ENCODE data around the gene FAM50B. TPM values are rescaled to one million over a fixed set of nuclear protein-coding genes. Genes with fewer than 3 reads are reported as not detected.

The FAM50B gene
- total and polyA plus RNA-seq, 2 of the 13 experiments (the other 11 are each of a cell fraction or from before 2014, with no cell fraction given), result 0.05 TPM; not detected in 1

DNA sequence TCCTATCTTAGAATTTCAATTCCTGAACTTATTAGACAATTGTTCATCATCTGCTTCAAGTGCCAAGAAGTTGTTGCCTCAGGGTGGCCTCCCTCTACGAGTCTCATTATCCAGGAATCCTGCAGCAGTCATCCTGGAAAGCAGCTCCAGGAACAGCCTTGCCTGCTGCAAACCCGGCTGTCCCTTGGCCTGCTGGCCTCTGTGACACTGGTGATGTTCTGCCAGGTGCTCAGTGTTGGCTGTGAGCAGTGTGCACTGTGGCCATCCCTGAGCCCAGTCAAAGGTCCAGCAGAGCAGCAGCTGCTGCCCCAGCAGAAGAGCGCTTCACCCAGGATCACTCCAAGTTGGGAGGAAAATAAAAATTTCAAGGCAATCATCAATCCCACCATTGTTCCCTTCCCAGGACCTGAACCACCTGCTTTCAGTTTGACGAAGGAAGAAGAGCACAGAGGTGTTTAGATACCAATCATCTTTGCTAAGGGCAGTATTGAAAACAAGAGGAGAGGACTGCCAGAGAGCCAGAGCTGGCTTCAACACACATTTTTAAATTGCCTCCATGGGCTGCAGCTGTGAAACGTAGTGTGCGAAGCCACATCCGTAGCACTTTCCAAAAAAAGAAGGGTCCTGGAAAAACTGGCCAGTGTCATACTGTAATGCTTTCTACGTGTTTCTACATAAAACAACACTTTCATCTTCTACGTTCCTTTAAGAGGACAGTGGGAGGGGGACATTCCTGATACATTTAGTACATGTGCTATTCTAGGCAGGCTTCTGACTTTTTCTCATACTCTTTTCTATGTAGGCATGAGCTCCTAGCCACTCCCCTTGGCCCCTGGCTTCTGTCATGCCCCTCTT, 7.2 kb upstream of the FAM50B start (continued):
- TF ChIP-seq FOXO4 (CRISPR knock-in tag; conservative IDR thresholded peaks at IDR 0.05) (no peak), ETS1 (CRISPR knock-in tag; IDR thresholded peaks at IDR 0.05) (no peak), FOXA3 (CRISPR knock-in tag; IDR thresholded peaks at IDR 0.05) (no peak), ZBTB25 (CRISPR knock-in tag; IDR thresholded peaks at IDR 0.05) (no peak), ZNF317 (CRISPR knock-in tag; IDR thresholded peaks at IDR 0.05) (no peak), TGIF2 (CRISPR knock-in tag; IDR thresholded peaks at IDR 0.05) (no peak), FOXA1 (IDR thresholded peaks at IDR 0.05) (no peak), FOXA1 (CRISPR knock-in tag; IDR thresholded peaks at IDR 0.05) (0 out of 2 replicates have a peak, but pooled peaks have one; percentile 9), ZNF652 (CRISPR knock-in tag; IDR thresholded peaks at IDR 0.05; ENCODE audit: borderline replicate concordance, low read depth) (no peak), ZNF280B (CRISPR knock-in tag; IDR thresholded peaks at IDR 0.05; ENCODE audit: borderline replicate concordance) (no peak), PHB2 (IDR thresholded peaks at IDR 0.05; ENCODE audit: partially characterized antibody) (no peak), EEA1 (CRISPR knock-in tag; IDR thresholded peaks at IDR 0.05; ENCODE audit: borderline replicate concordance) (no peak)
- TF ChIP-seq, protein P1, sequence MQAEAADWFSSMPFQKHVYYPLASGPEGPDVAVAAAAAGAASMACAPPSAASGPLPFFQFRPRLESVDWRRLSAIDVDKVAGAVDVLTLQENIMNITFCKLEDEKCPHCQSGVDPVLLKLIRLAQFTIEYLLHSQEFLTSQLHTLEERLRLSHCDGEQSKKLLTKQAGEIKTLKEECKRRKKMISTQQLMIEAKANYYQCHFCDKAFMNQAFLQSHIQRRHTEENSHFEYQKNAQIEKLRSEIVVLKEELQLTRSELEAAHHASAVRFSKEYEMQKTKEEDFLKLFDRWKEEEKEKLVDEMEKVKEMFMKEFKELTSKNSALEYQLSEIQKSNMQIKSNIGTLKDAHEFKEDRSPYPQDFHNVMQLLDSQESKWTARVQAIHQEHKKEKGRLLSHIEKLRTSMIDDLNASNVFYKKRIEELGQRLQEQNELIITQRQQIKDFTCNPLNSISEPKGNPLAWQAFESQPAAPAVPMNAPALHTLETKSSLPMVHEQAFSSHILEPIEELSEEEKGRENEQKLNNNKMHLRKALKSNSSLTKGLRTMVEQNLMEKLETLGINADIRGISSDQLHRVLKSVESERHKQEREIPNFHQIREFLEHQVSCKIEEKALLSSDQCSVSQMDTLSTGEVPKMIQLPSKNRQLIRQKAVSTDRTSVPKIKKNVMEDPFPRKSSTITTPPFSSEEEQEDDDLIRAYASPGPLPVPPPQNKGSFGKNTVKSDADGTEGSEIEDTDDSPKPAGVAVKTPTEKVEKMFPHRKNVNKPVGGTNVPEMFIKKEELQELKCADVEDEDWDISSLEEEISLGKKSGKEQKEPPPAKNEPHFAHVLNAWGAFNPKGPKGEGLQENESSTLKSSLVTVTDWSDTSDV (CRISPR knock-in tag; IDR thresholded peaks at IDR 0.05), result no peak
- TF ChIP-seq, protein P2, sequence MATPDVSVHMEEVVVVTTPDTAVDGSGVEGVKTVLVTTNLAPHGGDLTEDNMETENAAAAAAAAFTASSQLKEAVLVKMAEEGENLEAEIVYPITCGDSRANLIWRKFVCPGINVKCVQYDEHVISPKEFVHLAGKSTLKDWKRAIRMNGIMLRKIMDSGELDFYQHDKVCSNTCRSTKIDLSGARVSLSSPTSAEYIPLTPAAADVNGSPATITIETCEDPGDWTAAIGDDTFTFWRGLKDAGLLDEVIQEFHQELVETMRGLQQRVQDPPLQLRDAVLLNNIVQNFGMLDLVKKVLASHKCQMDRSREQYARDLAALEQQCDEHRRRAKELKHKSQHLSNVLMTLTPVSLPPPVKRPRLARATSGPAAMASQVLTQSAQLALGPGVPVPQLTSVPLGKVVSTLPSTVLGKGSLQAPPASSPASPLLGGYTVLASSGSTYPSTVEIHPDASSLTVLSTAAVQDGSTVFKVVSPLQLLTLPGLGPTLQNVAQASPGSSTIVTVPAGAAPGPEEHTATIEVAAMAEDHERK (CRISPR knock-in tag; IDR thresholded peaks at IDR 0.05; ENCODE audit: low read depth), result no peak
- TF ChIP-seq, protein P3, sequence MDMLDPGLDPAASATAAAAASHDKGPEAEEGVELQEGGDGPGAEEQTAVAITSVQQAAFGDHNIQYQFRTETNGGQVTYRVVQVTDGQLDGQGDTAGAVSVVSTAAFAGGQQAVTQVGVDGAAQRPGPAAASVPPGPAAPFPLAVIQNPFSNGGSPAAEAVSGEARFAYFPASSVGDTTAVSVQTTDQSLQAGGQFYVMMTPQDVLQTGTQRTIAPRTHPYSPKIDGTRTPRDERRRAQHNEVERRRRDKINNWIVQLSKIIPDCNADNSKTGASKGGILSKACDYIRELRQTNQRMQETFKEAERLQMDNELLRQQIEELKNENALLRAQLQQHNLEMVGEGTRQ (IDR thresholded peaks at IDR 0.05; ENCODE audit: low read depth, low read length), result no peak
- TF ChIP-seq, protein P3 (CRISPR knock-in tag; IDR thresholded peaks at IDR 0.05; ENCODE audit: borderline replicate concordance), result no peak

All from HepG2 (cell line).